ENCODE data around the gene OSBPL7. TPM values are rescaled to one million over a fixed set of nuclear protein-coding genes. Genes with fewer than 3 reads are reported as not detected.

OSBPL7 gene
- total and polyA plus RNA-seq, 2 donors (not counting 1 experiment from before 2014, with no cell fraction given): 51.0 to 61.3 TPM

DNA sequence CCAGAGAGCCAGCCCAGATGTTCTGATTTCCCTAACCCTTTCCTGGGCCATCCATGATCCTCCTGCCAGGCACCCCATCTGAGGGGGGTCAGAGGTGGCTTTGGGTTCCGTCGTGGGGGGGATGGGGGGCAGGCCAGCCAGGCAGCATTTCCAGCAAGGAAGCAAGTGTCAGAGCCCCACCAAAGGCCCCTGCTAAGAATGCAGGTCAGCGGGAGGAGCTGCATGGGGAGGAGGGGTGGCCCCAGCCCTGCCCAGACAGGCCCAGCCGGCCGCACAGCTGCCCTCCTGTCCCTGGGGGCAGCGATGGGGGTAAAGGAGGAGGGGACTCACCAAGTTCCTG is 21.8 kb upstream of the OSBPL7 start:
- no peak for ATAC-seq (ENCODE audit: low read depth)

More for the DNA sequence above, 21.8 kb upstream of the OSBPL7 start:
- H3K27me3 Mint-ChIP-seq: peaks cover 36% of the 10 kb centered on the region
- H3K9me3 ChIP-seq (ENCODE audit: control extremely low read depth in 1 of 3, control insufficient read depth in 2 of 3, insufficient read depth in 1 of 3, low read length in 2 of 3): peaks cover 0 to 9% (median 0%) of the 10 kb centered on the region in 3 donors
- no peak overlapping the region for H3K4me3 Mint-ChIP-seq
- ChIA-PET CTCF (interaction anchor here (1.1 to 19.9 kb wide), 6 partner anchors 12 to 98 kb away, joined by 3 to 436 read pairs (median 4); partner anchors contain the start of genes LRRC46, MRPL10, OSBPL7 and PNPO), POLR2A (interaction anchor here (1.0 to 1.3 kb wide), 2 partner anchors 48 to 52 kb away, joined by 7 to 8 read pairs; no protein-coding TSS in a partner anchor)
- no peak for DNase-seq
- intact Hi-C loops (cut with micrococcal nuclease): no loop called here
- no peak overlapping the region for H3K4me2 ChIP-seq (replicated peaks; ENCODE audit: low read depth, low read length, poor library complexity, severe bottlenecking)
- H2AFZ ChIP-seq (ENCODE audit: insufficient read depth, low read depth, low read length, poor library complexity, severe bottlenecking): no peak overlapping the region
- peaks cover 11% of the 10 kb centered on the region for H3K79me2 ChIP-seq (ENCODE audit: control insufficient read depth, insufficient read depth, low read length)
- H3K36me3 ChIP-seq (replicated peaks in 1 of 2; ENCODE audit: control extremely low read depth in 1 of 2, control insufficient read depth in 1 of 2, extremely low read depth in 1 of 2, insufficient read depth in 2 of 2, low read length in 1 of 2): peaks cover 0 to 3% of the 10 kb centered on the region in 2 experiments
- no peak overlapping the region for H3K4me3 ChIP-seq (ENCODE audit: control extremely low read depth in 1 of 5, extremely low read depth in 1 of 5, insufficient read depth in 1 of 5, low read depth in 2 of 5, low read length in 4 of 5)
- peaks cover 33% of the 10 kb centered on the region for H3K4me1 Mint-ChIP-seq
- H3K9ac ChIP-seq (ENCODE audit: low read length): no peak overlapping the region
- TF ChIP-seq EZH2 (IDR thresholded peaks at IDR 0.05; ENCODE audit: borderline replicate concordance, insufficient read depth, low read depth, low read length, poor library complexity, severe bottlenecking): no peak
- TF ChIP-seq CTCF (IDR thresholded peaks at IDR 0.05): peak; percentile 13
- 68% methylated on average over 3 of the region's 6 CpGs for WGBS (ENCODE audit: insufficient coverage)
- H3K4me1 ChIP-seq (ENCODE audit: control insufficient read depth in 2 of 2, insufficient read depth in 2 of 2, low read length in 2 of 2): peaks cover 30 to 32% of the 10 kb centered on the region in 2 donors
- peaks cover 0 to 47% (median 29%) of the 10 kb centered on the region in 4 experiments for H3K27me3 ChIP-seq (replicated peaks in 1 of 4; ENCODE audit: control extremely low read depth in 1 of 4, control insufficient read depth in 3 of 4, insufficient read depth in 4 of 4, low read length in 3 of 4)
- no peak overlapping the region for H3K27ac ChIP-seq (ENCODE audit: low read length in 2 of 2)
- H4K20me1 ChIP-seq (ENCODE audit: control insufficient read depth, insufficient read depth, low read length, poor library complexity, severe bottlenecking): no peaks in the 10 kb centered on the region
- no peak overlapping the region for H3K27ac Mint-ChIP-seq
- H3K9me3 Mint-ChIP-seq (ENCODE audit: insufficient read depth): no peaks in the 10 kb centered on the region
